ENCODE results near the gene ASPSCR1. TPM values are rescaled to one million over a fixed set of nuclear protein-coding genes. Genes with fewer than 3 reads are reported as not detected.

ASPSCR1 gene
- total and polyA plus RNA-seq, 9 of the 15 experiments (the other 6 are each of a cell fraction or from before 2014, with no cell fraction given): 0.90 to 36.9 (median 11.6) TPM

DNA sequence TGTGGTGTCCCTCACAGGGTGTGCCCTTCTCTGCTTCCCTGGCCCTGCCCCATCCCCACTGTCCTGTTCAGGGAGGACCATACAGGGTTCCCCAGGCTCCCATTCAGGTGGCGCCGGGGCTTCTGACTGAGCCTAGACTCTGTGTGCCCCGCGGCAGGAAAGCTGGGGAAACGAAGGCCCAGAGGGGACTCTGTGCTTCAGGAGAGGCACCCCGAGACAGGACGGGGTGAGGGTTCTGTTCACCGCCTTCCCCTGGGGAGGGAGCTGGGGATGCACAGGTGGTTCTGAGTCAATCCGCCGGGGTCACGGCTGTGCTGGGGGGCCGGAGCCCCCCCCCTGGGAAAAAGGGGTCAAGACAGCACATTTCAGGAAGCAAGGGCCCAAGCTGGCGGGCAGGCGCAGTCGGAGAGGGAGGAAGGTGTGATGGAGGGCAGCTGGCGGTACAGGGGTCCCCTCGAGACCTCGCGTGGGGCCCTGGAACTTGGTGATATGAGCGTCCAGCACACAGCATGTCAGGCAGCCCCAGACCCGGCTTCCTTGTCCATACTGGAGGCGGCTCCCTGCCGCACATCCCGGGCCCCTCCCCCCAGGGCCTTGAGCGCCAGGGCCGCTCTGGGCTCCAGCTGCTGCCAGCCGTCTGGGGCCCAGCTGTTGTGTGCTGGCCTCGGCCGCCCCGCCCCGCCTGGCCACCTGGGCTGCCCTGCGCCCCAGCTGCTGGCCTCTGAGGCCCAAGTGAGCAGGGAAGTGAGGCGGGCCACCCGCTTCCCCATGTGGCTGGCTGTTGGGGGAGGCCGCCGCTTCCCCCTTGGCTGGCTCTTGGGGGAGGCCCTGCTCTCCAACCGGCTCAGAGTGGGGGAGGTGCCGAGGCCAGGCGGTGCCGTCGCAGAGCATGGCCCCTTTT is 10.8 kb upstream of the ASPSCR1 start:
- Histone ChIP-seq H3K9ac (ENCODE audit: insufficient read depth in 1 of 2, low read depth in 2 of 2, low read length in 2 of 2) (peak overlapping the region in 1 of 2 experiments; percentile 90; a peak in 2 of 4 replicates), H3K9me1 (ENCODE audit: control insufficient read depth, insufficient read depth, low read length) (no peaks in the 10 kb centered on the region), H3K4me3 (no peak overlapping the region), H3K27ac (ENCODE audit: extremely low read depth, low read depth, low read length) (peak overlapping the region; percentile 41; the same call in 1 of the 3 replicates), H3K9me3 (replicated peaks; ENCODE audit: control insufficient read depth, insufficient read depth, low read depth, low read length) (no peaks in the 10 kb centered on the region), H3K4me1 (replicated peaks in 1 of 2; ENCODE audit: control insufficient read depth in 2 of 2, insufficient read depth in 2 of 2, low read length in 2 of 2) (peaks cover 9 to 62% of the 10 kb centered on the region in 2 experiments), H3K27me3 (ENCODE audit: control insufficient read depth in 2 of 2, insufficient read depth in 2 of 2, low read length in 2 of 2) (no peaks in the 10 kb centered on the region), H3K4me2 (ENCODE audit: insufficient read depth, low read length) (no peak overlapping the region), H3K36me3 (ENCODE audit: control insufficient read depth, insufficient read depth, low read length) (no peaks in the 10 kb centered on the region), H2AFZ (ENCODE audit: low read depth, low read length) (peak overlapping the region; percentile 24; the same call in 1 of the 2 replicates), H4K20me1 (replicated peaks; ENCODE audit: control insufficient read depth, insufficient read depth, low read length) (no peaks in the 10 kb centered on the region), H3K79me2 (ENCODE audit: control insufficient read depth, insufficient read depth, low read length) (no peaks in the 10 kb centered on the region)
- DNase-seq (ENCODE audit: extremely low read depth in 1 of 4, low spot score in 3 of 4) (no peak), FAIRE-seq (no peak), ATAC-seq (peak; percentile 5; the same call in 1 of the 3 replicates)
- in situ Hi-C loops (cut with MboI) (no loop called here), intact Hi-C loops (cut with micrococcal nuclease) (no loop called here)
- WGBS (ENCODE audit: insufficient coverage, low coverage, missing lambda C conversion rate): 75% methylated on average over 28 of the region's 41 CpGs
- ChIA-PET CTCF (ENCODE audit: low intra/inter-chr PET ratio) (interaction anchor here (0.6 kb wide), 1 partner anchor 79 kb away, joined by 7 read pairs; no protein-coding TSS in a partner anchor), POLR2A (no interaction called here)
- no peak for TF ChIP-seq NFE2L1 (tag; IDR thresholded peaks at IDR 0.05; ENCODE audit: borderline replicate concordance, low read depth)
- no peak for TF ChIP-seq KDM5B (IDR thresholded peaks at IDR 0.05; ENCODE audit: insufficient replicate concordance, low read depth, low read length)
- TF ChIP-seq, protein P1, sequence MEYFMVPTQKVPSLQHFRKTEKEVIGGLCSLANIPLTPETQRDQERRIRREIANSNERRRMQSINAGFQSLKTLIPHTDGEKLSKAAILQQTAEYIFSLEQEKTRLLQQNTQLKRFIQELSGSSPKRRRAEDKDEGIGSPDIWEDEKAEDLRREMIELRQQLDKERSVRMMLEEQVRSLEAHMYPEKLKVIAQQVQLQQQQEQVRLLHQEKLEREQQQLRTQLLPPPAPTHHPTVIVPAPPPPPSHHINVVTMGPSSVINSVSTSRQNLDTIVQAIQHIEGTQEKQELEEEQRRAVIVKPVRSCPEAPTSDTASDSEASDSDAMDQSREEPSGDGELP (CRISPR knock-in tag; IDR thresholded peaks at IDR 0.05; ENCODE audit: borderline replicate concordance): peak; percentile 63
- TF ChIP-seq CBFA2T3 (IDR thresholded peaks at IDR 0.05): peak; percentile 41
- TF ChIP-seq HNRNPK (IDR thresholded peaks at IDR 0.05; ENCODE audit: low read depth, low read length, poor library complexity, severe bottlenecking): peak; percentile 38
- TF ChIP-seq RBFOX2 (IDR thresholded peaks at IDR 0.05; ENCODE audit: low read depth, low read length): 0 out of 2 replicates have a peak, but pooled peaks have one; percentile 18
- no peak for TF ChIP-seq E2F3 (CRISPR knock-in tag; IDR thresholded peaks at IDR 0.05)
- TF ChIP-seq, protein P2, sequence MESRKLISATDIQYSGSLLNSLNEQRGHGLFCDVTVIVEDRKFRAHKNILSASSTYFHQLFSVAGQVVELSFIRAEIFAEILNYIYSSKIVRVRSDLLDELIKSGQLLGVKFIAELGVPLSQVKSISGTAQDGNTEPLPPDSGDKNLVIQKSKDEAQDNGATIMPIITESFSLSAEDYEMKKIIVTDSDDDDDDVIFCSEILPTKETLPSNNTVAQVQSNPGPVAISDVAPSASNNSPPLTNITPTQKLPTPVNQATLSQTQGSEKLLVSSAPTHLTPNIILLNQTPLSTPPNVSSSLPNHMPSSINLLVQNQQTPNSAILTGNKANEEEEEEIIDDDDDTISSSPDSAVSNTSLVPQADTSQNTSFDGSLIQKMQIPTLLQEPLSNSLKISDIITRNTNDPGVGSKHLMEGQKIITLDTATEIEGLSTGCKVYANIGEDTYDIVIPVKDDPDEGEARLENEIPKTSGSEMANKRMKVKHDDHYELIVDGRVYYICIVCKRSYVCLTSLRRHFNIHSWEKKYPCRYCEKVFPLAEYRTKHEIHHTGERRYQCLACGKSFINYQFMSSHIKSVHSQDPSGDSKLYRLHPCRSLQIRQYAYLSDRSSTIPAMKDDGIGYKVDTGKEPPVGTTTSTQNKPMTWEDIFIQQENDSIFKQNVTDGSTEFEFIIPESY (CRISPR knock-in tag; IDR thresholded peaks at IDR 0.05): peak; percentile 99
- TF ChIP-seq CBFA2T2 (conservative IDR thresholded peaks at IDR 0.05): peak; percentile 39; the same call in 1 of the 2 replicates
- TF ChIP-seq ZNF24 (IDR thresholded peaks at IDR 0.05): no peak
- TF ChIP-seq, protein P3, sequence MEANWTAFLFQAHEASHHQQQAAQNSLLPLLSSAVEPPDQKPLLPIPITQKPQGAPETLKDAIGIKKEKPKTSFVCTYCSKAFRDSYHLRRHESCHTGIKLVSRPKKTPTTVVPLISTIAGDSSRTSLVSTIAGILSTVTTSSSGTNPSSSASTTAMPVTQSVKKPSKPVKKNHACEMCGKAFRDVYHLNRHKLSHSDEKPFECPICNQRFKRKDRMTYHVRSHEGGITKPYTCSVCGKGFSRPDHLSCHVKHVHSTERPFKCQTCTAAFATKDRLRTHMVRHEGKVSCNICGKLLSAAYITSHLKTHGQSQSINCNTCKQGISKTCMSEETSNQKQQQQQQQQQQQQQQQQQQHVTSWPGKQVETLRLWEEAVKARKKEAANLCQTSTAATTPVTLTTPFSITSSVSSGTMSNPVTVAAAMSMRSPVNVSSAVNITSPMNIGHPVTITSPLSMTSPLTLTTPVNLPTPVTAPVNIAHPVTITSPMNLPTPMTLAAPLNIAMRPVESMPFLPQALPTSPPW (CRISPR knock-in tag; IDR thresholded peaks at IDR 0.05): 0 out of 2 replicates have a peak, but pooled peaks have one; percentile 25
- peak; percentile 41 for TF ChIP-seq FIP1L1 (IDR thresholded peaks at IDR 0.05; ENCODE audit: low read depth, low read length, poor library complexity, severe bottlenecking)
- TF ChIP-seq COPS2 (conservative IDR thresholded peaks at IDR 0.05): no peak
- peak; percentile 29; the same call in 1 of the 2 replicates for TF ChIP-seq ZBTB7A (IDR thresholded peaks at IDR 0.05; ENCODE audit: borderline replicate concordance, control insufficient read depth, low read depth, low read length)
- no TSS peak for BruUV-seq (replicated peaks)

Data from K562 (cell line).